Fibroblast of the aortic adventitia (primary cell): ENCODE data around the gene CEP112. TPM values are rescaled to one million over a fixed set of nuclear protein-coding genes. Genes with fewer than 3 reads are reported as not detected.
A peak's percentile ranks its signal among the peaks of the same experiment; 100 is the strongest.

Experiments
- DNase-seq: peaks from one replicate; pipeline ENCODE4 v3.0.0-alpha.2; 2010; ENCODE audit warnings: low read depth
- H3K4me3 ChIP-seq: 2 replicates; pipeline ENCODE4 v1.5.1; 2011; ENCODE audit warnings: low read depth, mild to moderate bottlenecking, control low read depth, low read length, moderate library complexity
- total RNA-seq: library from RNA; depleted of rRNA; stranded (reverse); fragments of >200 nt; gene quantifications from 2 replicates; pipeline ENCODE4 v1.2.3, GENCODE V29; 2012; ENCODE audit warnings: low replicate concordance
- TF ChIP-seq, protein P1 (sequence below): IDR thresholded peaks from 2 replicates; pipeline ENCODE4 v1.5.1; 2011; ENCODE audit warnings: mild to moderate bottlenecking, low read length, control low read depth, inconsistent platforms; ENCODE audit not compliant: insufficient read depth

CEP112 gene
- total RNA-seq, 1 donor, result 7.2 TPM

DNA sequence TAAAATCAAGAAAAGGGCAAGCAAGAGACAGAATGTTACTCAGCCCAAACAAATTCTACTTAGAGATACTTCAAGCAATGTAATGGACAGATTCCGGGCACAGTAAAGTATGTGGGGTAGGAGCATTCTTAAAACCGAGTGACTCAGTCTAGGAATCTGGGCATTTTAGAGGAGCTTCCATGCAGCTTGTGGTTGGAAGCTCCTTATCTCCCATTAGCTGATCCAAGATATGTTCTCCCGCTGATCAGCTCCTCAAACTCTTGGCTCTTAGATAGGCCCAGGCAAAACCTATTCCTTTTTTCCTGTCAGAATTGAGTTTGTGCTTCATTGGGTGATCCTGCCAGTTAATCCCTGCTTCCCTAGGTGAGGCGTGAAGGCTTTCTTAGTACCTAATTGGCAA, 303.3 kb downstream of the CEP112 start:
- peak; percentile 98 for DNase-seq
- TF ChIP-seq, protein P1, sequence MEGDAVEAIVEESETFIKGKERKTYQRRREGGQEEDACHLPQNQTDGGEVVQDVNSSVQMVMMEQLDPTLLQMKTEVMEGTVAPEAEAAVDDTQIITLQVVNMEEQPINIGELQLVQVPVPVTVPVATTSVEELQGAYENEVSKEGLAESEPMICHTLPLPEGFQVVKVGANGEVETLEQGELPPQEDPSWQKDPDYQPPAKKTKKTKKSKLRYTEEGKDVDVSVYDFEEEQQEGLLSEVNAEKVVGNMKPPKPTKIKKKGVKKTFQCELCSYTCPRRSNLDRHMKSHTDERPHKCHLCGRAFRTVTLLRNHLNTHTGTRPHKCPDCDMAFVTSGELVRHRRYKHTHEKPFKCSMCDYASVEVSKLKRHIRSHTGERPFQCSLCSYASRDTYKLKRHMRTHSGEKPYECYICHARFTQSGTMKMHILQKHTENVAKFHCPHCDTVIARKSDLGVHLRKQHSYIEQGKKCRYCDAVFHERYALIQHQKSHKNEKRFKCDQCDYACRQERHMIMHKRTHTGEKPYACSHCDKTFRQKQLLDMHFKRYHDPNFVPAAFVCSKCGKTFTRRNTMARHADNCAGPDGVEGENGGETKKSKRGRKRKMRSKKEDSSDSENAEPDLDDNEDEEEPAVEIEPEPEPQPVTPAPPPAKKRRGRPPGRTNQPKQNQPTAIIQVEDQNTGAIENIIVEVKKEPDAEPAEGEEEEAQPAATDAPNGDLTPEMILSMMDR, result no peak
- H3K4me3 ChIP-seq, result no peak overlapping the region

DNA sequence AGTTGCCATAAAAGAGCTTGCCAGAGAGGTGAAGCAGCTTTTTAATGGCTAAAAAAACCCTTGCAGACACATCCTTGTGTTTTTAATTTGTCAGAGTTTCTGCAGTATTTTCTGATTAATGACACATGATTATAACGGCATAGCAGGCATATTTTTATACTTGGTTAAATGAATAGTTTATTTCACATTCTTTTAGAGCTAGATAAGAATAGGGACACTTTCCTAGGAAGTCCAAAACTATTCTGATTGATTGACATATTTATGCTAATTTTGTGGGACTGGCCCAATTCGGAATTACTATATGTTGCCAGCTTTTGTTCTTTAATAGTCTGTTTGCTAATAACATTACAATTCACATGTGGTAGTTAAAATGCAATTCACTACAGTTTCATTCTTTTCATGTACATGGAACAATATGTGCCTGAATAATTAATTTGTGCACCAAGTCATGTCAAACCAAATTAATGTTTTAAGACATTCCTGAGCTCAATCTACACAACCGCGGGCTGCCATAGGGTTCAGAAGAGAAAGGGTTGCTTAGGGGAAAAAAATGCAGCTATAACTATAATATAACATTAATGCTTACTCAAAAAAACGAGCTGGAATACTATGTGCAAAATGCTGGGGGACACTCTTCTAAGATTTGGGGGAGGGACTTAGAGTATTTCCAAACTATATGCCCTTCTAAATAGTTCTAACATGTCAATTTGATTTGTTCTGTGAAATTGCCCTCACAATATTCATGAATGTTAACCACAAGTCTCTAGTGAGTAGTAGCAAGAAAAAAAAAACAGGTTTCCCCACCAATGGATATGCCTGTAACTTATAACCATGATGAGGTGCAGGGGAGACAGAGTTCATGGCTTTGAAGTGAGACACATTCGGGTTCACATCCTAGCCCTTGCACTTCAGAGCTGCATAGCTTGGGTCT, 305.4 kb downstream of the CEP112 start:
- H3K4me3 ChIP-seq, result no peak overlapping the region
- TF ChIP-seq, protein P1, result no peak
- peak; percentile 70 for DNase-seq

DNA sequence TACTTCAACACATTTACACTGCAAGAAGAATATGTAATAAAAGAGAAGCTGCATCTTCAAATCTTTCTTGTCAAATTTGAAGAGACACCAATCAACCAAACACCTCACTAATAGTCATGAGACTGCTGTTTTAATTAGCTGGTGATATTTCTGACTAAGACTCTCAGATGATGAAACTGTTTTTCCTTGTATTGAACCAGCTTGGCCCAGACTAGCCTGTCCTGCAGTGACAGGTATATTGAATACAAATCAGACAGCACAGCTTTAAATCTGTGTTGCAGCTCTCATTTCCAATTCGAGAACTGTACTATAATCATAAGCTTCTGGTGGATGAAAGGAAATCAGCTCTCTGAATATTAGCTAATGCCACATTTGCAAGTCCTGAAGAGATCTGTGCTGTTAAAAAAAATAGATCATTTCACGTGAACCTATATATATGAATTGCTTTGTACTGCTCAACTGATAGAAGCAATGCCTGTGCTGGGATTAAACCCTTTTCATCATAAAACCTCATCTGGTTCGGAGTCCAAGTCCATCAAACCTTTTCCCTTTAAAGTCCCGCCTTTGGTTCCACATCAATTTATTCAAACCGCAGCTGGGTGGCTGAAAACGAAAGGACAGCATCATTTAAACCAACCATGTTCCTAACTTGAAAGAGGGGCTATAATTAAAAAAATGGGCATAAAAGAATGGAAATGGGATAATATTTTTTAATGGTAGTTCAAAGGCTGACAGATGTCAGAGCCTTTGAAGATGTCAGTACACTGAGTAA, 306.2 kb downstream of the CEP112 start:
- no peak for DNase-seq
- TF ChIP-seq, protein P1, result no peak
- no peak overlapping the region for H3K4me3 ChIP-seq

DNA sequence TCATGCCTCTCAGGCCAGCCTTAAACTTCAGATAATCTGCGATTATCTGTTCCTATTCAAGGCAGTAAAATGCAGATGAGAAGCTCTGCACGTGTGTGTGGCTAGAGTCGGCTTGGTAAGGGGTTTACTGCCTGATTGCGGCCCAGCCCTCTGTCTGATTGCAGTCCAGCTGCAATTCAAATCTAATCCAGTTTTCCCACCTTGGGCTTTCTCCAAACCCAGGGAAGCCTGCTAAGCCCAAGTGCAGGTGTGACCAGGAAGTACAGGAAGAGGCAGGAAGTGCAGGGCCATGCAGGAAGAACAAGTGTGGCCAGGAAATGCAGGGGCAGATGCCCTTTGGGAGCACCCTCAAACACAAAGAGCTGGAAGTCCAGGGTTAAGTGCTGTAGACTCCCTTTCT, 314.9 kb downstream of the CEP112 start:
- H3K4me3 ChIP-seq, result no peak overlapping the region
- no peak for DNase-seq
- TF ChIP-seq, protein P1, result no peak

DNA sequence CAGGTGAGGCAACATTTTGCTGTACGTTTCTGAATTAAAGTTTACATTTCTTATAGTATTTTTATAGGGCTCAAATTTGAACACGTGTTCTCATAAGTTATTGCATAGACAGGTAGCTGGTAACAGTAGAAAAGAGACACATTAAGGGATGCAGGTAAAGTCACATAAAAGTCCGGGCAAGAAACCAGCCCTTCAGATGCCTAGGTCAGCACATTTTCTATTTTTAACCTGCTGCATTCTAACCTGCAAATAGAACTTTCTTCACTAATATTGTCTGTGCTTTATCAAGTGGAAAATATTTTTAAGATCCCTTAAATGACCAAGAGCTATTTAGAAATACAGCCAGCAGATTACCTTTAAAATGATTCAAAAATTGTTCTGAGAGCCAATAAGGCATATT, 323.1 kb downstream of the CEP112 start:
- DNase-seq, result no peak
- H3K4me3 ChIP-seq, result no peak overlapping the region
- TF ChIP-seq, protein P1, result no peak

DNA sequence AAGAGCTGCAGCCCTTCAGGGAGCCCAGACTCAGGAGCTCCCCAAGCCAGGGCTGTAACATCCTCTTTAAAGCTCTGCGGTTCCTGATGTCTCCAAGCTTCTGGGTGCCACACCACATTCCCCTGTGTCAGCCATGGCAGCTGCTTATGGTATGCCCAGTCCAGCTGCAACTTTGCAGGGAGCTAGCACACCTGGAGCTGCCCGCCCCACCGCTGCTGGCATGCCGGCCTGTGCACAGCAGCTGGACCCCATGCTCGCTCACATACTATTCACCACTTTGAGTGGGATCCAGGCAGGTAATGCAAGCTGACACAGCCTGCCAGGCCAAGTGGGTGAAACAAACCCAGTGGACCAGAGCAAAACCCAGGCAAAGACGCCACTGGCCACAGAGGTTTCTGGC, 324.9 kb downstream of the CEP112 start:
- TF ChIP-seq, protein P1, result no peak
- H3K4me3 ChIP-seq, result no peak overlapping the region
- no peak for DNase-seq
